Mucosa of gallbladder (tissue), 1 donor: ENCODE results near the gene XKR8. TPM values are rescaled to one million over a fixed set of nuclear protein-coding genes. Genes with fewer than 3 reads are reported as not detected.

Experiments used
- DNase-seq: peaks from one replicate; pipeline ENCODE4 v3.0.0-alpha.2; 2020; ENCODE audit warnings: low spot score
- total RNA-seq: library from RNA; stranded (reverse); gene quantifications from one replicate; pipeline ENCODE4 v1.2.1, GENCODE V29; 2021
- donor health status: DM: no; HTN: no; CAD: no.

Gene XKR8
- total RNA-seq, 1 donor from 2014 or later, result 10.9 TPM

DNA sequence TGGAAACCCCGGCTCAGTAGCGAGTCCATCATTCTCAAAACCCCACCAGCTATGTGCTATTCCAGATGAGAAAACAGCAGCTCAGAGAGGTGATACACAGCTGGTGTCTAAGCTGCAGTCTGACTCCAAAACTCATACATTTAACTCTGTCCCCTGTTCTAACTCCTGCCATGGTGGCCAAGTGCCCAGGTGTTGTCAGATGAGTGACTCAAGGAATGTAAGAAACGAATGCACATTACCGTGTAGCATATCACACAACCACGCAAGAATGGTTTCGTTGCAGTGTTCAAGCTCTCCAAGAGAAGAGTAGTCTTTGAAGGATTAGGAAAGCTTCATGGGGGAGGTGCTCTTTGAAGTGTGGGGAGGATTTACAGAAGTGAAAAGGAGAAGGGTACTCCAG is 4.7 kb upstream of the XKR8 start:
- DNase-seq, result no peak

DNA sequence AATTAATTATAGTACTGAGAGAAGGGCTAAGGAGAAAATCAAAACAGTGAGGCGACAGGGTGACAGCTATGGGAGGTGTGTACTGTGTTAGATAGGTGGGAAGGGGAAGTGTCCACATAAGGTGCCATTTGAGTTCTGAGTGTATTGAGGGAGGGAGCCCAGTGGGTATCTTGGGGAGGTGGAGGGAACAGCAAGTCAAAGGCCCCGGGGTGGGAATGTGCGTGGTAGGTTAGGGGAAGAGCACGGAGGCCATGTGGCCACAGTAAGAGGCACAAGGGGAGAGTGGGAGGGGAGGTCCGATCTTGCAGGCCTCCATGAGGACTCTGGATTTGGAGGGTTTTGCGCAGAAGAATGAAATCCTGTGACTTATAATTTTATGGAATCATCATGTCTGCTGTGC is 3.0 kb upstream of the XKR8 start:
- no peak for DNase-seq

DNA sequence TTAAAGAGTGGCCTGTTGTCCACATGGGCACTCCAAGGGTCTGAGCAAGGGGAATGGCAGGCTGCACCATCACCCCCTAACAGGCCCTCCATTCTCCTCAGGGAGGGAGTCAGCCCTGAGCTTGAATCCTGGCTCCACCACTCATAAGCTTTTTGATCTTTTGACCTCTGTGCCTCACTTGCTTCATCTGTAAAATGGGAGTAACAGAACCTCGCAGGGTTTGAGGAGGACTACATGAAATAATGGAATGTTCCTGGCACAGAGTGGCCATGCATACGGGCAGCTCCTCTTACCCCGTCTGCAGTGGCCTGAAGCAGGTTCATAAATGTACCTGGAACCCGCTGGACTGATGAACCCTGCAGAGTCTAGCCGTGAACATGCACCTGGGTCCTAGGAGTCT is 2.1 kb upstream of the XKR8 start:
- DNase-seq, result no peak

DNA sequence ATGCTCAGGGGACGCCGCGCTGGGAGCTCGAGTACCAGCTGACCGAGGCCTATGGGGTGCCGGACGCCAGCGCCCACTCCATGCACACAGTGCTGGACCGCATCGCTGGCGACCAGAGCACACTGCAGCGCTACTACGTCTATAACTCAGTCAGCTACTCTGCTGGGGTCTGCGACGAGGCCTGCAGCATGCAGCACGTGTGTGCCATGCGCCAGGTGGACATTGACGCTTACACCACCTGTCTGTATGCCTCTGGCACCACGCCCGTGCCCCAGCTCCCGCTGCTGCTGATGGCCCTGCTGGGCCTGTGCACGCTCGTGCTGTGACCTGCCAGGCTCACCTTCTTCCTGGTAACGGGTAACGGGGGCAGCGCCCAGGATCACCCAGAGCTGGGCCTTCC is 1.3 kb upstream of the XKR8 start:
- DNase-seq, result no peak

GRCh38 chr1:27960762-27961645 is 1.2 kb downstream of the XKR8 start:
- no peak for DNase-seq

- no peak for DNase-seq
Observed at GRCh38 chr1:27961646-27962221, 2.0 kb downstream of the XKR8 start.

DNA sequence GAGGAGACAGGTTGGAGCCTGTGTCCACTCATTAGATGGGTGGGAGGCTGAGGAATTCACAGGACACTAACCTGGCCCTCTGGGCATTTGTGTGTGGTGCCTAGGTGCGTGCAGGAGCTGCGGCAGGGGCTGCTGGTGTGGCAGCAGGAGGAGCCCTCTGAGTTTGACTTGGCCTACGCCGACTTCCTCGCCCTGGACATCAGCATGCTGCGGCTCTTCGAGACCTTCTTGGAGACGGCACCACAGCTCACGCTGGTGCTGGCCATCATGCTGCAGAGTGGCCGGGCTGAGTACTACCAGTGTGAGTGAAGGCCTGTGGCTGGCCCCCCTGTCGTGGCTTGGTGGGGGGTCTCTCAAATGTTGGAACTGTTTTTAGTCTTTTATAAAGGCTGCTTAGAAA is 3.6 kb downstream of the XKR8 start:
- DNase-seq, result no peak

DNA sequence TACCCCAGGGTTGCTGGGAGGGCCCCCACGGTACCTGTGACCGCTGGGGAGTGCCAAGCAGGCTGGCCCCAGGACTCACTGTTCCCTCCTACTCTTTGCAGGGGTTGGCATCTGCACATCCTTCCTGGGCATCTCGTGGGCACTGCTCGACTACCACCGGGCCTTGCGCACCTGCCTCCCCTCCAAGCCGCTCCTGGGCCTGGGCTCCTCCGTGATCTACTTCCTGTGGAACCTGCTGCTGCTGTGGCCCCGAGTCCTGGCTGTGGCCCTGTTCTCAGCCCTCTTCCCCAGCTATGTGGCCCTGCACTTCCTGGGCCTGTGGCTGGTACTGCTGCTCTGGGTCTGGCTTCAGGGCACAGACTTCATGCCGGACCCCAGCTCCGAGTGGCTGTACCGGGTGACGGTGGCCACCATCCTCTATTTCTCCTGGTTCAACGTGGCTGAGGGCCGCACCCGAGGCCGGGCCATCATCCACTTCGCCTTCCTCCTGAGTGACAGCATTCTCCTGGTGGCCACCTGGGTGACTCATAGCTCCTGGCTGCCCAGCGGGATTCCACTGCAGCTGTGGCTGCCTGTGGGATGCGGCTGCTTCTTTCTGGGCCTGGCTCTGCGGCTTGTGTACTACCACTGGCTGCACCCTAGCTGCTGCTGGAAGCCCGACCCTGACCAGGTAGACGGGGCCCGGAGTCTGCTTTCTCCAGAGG is 6.8 kb downstream of the XKR8 start:
- DNase-seq, result no peak

DNA sequence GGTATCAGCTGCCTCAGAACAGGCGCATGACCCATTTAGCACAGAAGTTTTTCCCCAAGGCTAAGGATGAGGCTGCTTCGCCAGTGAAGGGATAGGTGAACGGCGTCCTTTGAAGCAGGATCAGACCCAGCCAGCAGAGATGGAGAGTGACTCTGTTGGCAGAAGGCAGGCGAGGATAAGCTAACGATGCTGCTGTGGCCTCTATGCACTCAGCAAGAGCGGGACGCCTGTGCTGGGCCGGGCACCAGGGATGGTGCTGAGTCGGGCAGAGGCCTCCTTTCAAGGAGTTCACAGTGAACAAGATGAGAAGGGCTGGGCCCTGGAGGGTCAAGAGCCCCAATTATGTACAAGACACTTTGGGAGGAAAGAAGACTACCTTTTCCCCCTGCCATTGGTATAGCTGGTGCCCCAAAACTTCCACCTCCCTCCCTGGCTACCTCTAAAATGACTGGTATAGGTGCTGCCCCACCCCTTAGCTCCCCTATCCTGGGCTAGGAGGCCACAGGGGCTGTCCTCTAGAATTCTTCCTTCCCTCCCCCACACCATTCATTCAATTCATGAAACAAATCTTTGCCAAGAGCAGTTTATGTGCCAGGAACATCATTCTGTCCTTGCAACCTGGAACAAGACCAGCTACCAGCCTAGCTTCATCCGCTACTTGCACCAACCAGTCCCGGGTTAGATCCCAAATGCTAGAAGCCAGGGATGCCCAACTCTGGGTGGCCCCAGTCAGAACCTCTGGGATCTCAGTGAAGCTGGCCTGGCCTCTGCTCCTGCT is 7.5 kb downstream of the XKR8 start:
- DNase-seq, result no peak

DNA sequence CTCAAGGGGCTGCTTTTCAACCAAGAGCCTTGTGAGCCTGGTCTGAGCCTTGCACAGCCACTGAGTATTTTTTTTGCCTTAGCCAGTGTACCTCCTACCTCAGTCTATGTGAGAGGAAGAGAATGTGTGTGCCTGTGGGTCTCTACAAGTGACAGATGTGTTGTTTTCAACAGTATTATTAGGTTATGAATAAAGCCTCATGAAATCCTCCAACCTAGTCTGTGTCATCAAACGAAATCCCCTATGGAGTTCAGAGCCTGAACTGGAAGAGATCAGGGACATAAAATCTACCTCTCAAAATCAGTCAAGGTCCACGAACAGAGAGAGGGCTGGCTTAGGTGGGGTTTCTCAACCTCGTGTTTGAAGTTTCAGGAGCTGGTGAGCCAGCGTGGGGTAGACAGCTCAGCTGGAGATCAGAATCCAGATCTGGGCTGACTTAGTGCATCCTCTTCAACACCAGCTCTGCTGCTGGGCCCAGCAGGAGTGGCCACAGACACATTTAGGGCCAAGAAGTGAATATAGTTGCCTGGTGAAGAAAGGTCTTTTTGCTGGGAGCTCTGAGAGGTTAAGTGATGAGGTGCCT is 8.2 kb downstream of the XKR8 start:
- DNase-seq, result no peak

DNA sequence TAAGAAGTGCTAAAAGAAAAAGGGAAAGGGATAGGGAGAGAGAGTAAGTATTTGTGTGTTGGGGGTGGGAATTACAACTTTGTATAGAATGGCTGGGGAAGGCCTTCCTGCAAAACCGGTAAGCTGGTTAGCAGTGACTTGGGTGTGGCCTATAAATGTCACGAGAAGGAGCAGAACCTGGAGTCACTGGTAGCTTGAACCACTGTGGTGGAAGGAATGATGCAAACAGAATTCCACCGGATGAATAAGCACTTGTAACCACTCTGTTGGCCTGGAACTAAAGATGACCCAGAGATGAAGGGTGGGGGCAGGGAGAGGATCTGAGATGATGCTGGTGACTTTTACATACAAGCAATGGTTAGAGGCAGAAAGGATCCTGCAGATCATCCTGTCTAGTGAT is 8.9 kb downstream of the XKR8 start:
- no peak for DNase-seq

- no peak for DNase-seq
Observed at GRCh38 chr1:27970401-27970800, 10.6 kb downstream of the XKR8 start.

DNA sequence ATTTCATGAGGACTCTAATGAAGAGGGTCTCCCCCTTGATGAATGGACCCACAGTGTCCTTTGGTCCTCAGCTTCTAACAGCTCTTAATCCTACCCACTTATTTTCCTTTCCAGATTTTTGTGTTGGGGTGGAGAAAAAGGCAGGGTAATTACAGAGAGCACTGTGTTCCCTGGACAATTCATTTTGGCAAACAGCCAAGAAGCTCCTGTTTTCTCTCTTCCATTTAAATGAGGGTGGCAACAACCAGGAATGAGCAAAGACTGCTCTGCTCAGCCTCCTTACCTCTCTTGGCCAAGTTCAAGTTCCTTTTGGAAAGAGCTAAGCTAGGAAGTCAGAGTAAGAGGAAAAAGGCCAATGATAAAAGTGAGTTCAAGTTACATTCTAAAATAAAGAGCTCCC is 11.9 kb downstream of the XKR8 start:
- no peak for DNase-seq

GRCh38 chr1:27972141-27972540 is 12.4 kb downstream of the XKR8 start:
- DNase-seq, result no peak

- DNase-seq, result no peak
Observed at GRCh38 chr1:27973771-27974416, 14.1 kb downstream of the XKR8 start.

DNA sequence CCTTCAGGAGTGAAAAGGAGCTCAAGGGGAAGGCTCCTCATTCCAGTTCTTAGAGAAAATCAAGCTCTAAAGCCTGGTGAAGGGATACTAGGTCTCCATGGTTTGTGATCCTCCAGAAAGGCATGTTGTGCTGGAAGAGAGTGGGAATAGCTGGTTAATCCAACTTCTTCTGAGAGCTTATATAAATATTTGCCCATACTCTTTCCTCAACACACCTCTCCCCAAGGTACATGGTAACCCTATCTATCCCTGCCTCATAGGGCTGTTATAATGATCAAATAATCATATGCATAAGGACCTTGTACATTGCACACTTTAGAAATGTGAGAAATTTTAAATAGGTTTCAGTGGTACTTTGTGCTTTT is 14.6 kb downstream of the XKR8 start:
- no peak for DNase-seq

GRCh38 chr1:27979151-27979858 is 19.5 kb downstream of the XKR8 start:
- no peak for DNase-seq

- DNase-seq, result no peak
Observed at GRCh38 chr1:27979859-27980201, 20.1 kb downstream of the XKR8 start.

GRCh38 chr1:27980216-27980845 is 20.6 kb downstream of the XKR8 start:
- no peak for DNase-seq

DNA sequence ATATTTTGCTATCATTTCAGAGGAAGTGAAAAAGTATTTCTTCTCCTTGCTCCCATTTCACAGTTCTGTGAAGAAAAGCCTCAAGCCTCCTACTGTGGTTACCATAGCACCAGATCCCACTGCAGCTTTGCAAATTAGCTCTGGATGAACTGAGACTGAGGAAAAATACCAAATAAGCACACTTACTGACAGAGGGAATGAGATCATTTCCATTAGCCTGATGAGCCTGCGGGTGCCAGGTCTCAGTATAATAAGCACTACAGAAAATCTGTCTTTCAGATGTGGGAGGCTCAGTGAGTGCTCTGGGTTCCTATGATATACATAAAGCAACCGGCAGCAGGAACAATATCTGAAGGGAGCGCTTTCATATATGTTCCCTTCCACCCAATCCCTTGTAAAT is 21.4 kb downstream of the XKR8 start:
- no peak for DNase-seq
